NK-92 (cell line): ENCODE results near the gene DTL.

Source experiments
- DNase-seq: peaks from one replicate; lab custom pipeline; 2025; ENCODE audit not compliant: unreplicated experiment; lab: John Stamatoyannopoulos, UW

Gene DTL

DNA sequence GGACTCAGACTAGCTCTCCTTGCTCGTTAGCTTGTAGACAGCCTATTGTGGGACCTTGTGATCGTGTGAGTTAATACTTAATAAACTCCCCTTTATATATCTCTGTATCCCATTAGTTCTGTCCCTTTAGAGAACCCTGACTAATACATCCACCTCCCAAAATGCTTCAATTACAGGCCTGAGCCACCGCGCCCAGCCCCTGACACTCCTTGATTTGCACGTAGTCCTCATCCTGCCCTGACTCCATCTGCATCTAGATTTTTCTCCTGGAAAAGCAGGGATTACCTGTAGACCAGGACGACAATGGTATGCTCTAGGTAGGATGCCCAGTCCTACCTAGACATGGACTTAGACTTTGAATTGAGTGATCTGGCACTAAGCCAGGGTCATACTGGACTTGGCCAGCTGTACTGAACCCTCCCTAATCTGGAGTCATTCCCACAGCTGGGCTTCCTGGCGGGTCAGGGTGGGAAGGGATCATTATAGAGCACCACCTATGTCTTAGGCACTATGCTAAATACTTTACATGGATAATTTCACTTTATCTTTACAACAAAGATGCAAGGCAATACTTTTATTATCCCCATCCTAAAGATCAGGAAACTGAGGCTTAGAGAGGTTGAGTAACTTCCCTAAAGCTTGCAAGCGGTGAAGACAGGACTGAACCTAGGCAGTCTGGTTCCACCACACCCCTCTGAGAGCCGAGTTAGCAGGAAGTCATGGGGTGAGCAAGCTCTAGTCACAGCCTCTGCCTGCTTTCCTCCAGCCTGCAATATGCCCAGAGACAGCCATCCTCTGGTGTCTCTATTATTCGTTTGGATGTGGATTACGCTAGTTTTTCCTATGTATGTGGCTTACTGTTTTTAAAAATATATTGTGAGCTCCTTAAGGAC lies 89.4 kb downstream of the DTL start:
- DNase-seq = no peak

DNA sequence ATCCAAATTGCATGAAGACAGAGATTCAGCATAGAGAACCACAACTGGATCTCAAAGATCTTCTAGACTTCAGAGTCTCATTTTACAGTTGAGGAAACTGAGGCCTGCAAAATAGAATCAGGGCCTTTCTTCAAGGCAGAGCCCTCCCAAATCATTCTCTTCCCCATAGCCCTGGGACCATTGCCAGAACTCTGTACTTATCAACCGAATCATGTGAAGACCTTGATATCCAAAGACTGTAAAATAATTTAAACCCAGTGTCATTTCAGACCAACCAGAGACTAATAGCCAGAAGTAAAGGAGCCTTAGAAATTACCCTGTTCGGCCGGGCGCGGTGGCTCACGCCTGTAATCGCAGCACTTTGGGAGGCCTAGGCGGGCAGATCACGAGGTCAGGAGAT lies 90.1 kb downstream of the DTL start:
- no peak for DNase-seq

DNA sequence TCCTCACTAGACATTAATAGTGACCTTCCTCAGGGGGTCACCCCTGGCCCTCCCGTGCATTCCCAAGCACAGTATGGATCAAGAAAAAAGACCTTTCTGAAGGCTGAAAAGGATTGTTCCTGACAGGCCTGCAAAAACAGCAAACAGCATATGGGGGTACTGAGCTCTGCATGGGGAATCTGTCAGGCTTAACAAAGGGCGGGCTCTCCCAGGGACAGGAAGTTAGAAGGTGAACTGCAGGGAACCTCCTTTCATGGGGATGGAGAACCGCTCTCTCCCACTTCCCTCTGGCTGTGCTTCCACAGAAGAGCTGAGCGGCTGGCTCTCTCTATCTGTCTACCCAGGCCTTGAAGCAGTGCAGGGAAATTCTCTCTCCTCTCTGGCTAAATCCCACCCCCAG lies 91.7 kb downstream of the DTL start:
- no peak for DNase-seq

DNA sequence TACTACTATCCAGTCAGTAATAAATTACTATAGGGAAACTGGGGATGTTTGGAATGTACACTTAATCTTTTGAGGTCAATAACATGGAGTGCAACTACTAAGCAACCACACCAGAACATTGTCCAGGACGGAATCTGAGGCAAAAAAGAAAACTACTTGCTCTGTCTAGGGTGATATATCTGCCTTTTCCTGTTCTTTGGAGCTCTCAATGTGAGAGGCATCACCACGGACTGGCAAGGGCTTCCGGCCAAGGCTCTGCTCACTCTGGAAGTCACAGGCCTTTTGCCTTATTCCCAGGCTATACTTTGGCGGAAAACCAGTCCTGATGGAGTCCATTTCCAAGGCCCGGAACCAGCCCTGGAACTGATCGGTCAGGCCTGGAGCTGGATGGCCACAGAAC lies 94.2 kb downstream of the DTL start:
- DNase-seq = no peak

DNA sequence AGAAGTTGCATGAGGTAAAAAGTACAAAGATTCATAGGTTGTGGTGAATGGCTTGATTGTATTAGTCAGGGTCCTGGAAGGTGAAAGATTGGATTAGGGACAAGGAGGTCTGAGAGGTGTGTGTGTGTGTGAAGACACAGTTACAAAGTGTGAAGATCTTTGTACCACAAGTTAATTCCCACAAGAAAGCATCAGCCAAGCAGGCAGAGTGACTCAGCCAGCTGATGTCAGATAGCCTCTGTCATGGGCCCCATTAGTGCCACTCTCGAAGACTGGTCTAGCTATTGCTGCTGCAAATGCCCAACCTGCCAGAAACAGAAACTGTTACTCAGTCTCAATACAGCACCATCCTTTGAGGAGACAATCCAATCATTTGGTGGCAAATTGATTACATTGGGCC lies 96.5 kb downstream of the DTL start:
- no peak for DNase-seq

DNA sequence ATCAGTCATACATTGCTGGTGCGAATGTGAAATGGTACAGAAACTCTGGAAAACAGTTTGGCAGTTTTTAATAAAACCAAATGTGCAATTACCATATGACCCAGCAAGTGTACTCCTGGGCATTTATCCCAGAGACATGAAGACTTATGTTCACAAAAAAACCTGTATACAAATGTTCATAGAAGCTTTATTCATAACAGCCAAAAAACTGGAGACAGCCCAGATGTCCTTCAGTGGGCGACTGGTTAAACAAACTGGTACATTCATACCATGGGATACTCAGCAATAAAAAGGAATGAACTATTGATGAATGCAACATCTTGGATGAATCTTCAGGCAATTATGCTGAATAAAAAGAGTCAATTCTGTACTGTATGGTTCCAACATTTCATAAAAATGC lies 97.8 kb downstream of the DTL start:
- no peak for DNase-seq

DNA sequence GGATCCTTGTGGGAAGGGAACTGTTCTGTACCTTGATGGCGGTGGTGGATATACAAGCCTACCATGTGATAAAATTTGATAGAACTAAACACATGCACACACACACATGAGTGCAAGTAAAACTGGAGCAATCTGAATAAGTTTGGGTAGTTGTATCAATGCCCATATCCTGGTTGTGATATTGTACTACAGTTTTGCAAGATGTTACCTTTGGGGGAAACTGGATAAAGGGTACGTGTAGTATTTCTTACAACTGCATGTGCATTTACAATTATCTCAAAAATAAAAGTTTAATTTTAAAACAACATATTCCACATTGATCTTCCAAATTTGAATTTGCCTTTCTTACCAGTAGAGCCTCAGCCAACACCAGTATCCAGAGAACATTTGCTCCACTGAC lies 99.6 kb downstream of the DTL start:
- DNase-seq = no peak

DNA sequence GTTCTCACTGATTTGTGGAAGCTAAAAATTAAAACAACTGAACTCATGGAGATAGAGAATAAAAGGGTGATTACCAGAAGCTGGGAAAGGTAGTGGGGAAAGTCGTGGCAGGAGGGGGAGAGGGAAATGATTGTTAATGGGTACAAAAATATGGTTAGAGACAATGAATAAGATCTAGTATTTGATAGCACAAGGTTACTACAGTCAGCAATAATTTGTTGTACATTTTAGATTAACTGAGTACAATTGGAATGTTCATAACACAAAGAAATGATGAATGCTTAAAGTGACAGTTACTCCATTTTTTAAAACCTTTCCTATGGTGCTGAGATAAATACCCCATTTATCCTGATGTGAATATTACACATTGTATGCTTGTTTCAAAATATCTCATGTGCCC lies 102.3 kb downstream of the DTL start:
- no peak for DNase-seq

DNA sequence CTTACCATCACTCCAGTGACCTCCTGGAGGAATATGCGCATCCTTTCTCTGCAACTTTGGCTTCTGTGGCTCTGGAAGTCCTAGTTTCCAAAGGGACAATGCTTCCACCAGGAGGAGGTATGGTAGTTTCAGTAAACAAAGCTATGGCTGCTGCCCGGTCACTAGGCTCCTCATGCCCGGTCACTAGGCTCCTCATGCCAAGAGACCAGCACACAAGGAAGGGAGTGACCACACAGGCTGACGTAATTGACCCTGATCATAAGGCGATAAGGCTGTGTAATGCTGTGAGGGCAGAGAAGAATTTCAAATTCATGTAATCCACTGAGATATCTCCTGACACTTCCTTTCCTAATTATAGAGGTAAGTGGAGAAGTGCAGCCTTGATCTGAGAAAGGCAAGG lies 102.9 kb downstream of the DTL start:
- DNase-seq = no peak

DNA sequence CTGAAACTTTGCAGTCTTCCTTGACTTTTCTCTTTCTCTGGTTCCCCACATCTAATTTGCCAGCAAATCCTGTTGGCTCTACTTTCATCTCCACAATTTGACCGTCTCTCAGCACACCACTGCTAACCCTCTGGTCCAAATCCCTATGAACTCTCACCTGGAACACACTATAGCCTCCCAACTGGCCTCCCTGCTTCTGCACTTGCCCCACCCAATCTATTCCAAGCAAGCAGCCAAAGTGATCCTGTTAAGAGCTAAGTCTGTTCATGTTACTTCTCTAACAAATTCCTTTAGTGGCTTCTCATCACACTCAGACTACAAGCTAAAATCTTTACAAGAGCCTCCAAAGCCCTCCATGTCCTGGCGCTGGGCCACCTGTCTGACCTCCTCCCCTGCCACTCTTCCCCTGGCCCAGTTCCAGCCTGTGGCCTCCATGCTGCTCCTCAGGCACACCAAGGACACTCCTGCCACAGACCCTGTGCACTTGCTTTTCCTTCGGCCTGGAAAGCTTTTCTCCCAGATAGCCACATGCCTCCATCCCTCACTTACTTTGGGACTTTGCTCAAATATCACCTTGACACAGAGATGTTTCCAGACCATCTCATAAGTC lies 104.1 kb downstream of the DTL start:
- no peak for DNase-seq

DNA sequence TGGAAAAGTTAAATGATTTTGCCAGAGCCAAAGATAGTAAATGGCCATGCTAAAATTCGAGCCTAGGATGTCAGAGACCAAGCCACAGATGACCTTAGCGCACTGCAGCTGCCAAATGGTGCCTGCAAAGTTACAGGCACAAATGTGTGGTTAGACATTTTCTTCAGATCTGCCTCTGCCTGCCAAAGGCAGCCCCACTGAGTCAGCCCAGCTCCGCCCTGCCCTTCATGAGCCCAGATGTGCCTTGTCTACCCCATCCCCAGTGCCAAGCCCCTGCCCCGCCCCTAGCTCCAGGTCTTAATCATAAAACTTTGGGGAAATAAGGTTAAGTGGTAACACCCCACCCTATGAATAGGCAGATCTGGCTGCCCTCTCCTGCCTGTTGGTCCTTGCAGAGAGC lies 105.9 kb downstream of the DTL start:
- DNase-seq = no peak

DNA sequence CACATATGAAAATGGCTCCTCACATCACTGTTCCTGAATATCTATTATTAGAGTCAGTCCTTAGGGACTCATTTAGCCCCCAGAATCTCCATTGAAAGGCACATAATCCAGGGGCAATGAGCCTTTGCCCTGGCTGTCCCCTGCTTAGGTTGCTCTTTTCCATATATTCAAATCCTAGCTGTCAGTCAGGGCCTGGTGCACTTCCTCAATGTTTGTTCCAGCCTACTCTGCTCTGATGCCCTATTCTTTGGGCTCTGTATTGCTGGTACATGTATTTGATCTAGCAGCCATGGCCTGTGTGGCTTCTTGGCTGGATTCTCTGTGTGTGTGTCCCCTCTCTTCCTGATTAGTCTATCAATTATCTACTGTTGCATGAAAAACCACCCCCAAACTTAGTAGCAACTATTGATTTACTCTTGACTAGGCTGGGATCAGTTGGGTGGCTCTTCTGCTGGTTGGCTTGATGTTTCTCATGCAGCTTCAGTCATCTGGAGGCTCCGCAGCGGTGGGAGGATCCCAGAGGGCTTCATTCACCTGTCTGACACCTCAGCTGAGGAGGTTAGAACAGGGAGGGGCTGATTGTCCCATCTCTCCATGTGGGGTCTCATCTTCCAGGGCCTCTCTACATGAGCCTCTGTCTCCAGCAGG lies 107.5 kb downstream of the DTL start:
- DNase-seq = no peak

DNA sequence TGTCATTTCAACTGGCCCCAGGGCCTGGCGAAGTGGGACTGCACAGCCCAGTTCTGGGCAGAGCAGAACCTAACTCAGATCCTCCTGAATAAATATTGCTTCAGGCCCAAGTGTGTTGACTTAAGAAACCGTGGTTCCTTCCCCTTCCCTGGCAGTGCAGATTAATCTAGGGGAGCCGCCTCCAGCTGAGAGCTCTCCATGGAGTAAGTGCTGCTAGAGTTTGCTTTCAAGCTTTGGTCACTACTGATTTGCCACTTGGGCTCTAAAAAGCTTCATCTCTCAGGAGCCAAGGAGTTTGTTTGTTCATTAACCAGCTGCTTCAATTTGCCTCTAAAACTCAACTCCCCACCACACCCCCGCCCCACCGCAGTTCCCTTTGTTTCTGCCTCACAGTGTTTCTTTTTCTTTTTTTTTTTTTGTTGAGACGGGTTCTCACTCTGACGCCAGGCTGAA lies 112.1 kb downstream of the DTL start:
- no peak for DNase-seq

DNA sequence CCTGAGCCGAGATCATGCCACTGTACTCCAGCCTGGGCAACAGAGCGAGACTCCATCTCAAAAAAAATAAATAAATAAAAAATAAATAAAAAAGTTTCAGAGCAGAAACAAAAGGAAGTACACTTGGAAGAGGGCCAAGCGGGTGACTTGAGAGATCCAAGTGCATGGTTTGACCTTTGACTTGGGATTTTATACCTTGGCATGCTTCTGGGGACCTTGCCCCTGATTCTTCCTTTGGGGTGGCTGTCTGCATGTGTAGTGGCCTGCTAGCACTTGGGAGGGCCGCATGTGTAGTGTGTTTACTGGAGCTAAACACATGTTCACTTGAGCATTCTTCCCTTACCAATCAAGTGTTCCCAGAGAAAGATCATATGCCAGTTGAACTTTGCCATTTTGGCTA lies 114.0 kb downstream of the DTL start:
- no peak for DNase-seq

DNA sequence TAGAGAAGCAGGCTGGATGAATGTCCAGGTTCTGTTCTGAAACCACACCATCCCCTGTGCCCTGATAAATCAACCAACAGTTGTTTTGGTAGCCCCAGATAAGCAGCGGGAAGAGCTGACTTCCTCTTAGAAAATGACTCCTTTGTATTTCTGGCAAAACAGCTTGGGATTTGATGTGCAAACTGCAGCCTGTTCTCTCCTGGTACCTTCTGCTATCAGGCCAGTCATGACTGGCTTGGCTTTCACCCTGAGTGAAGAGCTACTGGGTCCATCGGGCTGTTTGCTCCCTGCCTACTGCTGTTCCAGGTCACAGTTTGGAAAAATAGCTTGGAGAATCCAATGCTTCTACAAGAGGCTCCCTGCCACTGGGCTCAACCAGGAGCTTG lies 116.8 kb downstream of the DTL start:
- DNase-seq = no peak

DNA sequence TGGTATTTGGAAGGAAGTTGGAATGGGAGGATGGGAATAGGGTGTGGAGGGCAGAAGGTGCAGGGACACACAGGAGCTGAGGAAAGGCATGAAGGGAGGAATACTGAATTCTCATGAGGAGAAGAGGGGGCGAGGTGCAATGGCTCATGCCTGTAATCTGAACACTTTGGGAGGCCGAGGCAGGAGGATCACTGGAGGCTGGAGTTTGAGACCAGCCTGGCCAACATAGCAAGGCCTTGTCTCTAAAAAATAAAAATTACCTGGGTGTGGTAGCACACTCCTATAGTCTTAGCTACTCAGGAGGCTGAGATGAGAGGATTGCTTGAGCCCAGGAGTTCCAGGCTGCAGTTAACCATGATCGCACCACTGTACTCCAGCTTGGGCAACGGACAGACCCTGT lies 117.3 kb downstream of the DTL start:
- no peak for DNase-seq

DNA sequence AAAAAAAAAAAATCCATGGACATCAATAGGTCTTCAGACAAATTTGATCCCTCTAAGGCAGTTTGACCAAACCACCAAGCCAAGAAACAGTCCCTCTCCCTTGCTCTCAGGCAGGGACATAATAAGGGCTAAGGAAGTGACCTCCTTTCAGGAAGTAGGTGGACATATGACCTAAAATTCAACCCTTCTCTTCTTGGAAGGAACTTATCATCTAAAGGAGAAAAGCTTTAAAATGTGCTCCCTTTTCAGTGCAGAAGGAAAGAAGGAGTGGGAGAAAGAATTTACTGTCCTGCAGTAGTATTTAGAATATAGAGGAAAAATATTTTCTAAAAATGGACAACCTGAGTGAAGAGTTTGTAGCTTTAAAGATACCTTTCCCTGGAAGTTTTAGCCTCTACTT lies 118.1 kb downstream of the DTL start:
- DNase-seq = no peak
